HepG2 (cell line): ENCODE results near the gene NCOR2. TPM values are rescaled to one million over a fixed set of nuclear protein-coding genes. Genes with fewer than 3 reads are reported as not detected.

Experiments used
- AHDC1 ChIP-seq: sonication (generic); formaldehyde crosslinking; IDR thresholded peaks from 2 replicates; pipeline ENCODE4 v1.5.1; 2020; ENCODE audit warnings: mild to moderate bottlenecking, missing genetic modification reagents, borderline replicate concordance
- BHLHE40 ChIP-seq: IDR thresholded peaks from 2 replicates; pipeline ENCODE4 v1.6.1; 2011; ENCODE audit warnings: low read length, improper control_type of control experiment
- CREB3 ChIP-seq: sonication (generic); formaldehyde crosslinking; IDR thresholded peaks from 2 replicates; pipeline ENCODE4 v1.5.0; 2020; ENCODE audit warnings: missing genetic modification reagents
- GATAD2A ChIP-seq: IDR thresholded peaks from 2 replicates; pipeline ENCODE4 v1.6.1; 2016
- HNRNPUL1 ChIP-seq: fragments of 200-400 bp; formaldehyde crosslinking; IDR thresholded peaks from 2 replicates; pipeline ENCODE4 v1.6.1; 2017; ENCODE audit warnings: low read depth, mild to moderate bottlenecking, low read length, moderate library complexity
- IKZF1 ChIP-seq: fragments of 450-650 bp; IDR thresholded peaks from 2 replicates; pipeline ENCODE4 v1.7.1; 2016
- MLLT10 ChIP-seq: sonication (generic); formaldehyde crosslinking; IDR thresholded peaks from 2 replicates; pipeline ENCODE4 v1.4.0; 2020; ENCODE audit warnings: missing genetic modification reagents
- NONO ChIP-seq, 2 experiments: fragments of 450-650 bp in 1 of 2; sonication (generic) in 1 of 2; formaldehyde crosslinking in 1 of 2; IDR thresholded peaks in 1 of 2; conservative IDR thresholded peaks in 1 of 2; 2 replicates each; pipeline versions ENCODE4 v1.6.1 to v1.8.0; 2017 to 2022; ENCODE audit warnings: mild to moderate bottlenecking in 1 of 2, missing genetic modification reagents in 1 of 2, moderate library complexity in 1 of 2
- POLR2A ChIP-seq, 2 experiments: IDR thresholded peaks; 2 replicates each; pipeline ENCODE4 v1.6.1; 2011; ENCODE audit warnings: low read depth in 2 of 2, low read length in 2 of 2, mild to moderate bottlenecking in 1 of 2, moderate library complexity in 1 of 2; ENCODE audit not compliant: insufficient read depth in 1 of 2
- RELA ChIP-seq: sonication (generic); formaldehyde crosslinking; IDR thresholded peaks from 2 replicates; pipeline ENCODE4 v1.4.0; 2020; ENCODE audit warnings: missing genetic modification reagents
- SNAI1 ChIP-seq: sonication (generic); formaldehyde crosslinking; IDR thresholded peaks from 2 replicates; pipeline ENCODE4 v1.5.0; 2020; ENCODE audit warnings: mild to moderate bottlenecking, missing genetic modification reagents, borderline replicate concordance
- SP4 ChIP-seq: sonication (generic); formaldehyde crosslinking; IDR thresholded peaks from 2 replicates; pipeline ENCODE4 v1.8.1; 2023; ENCODE audit warnings: mild to moderate bottlenecking, missing genetic modification reagents
- SRSF1 ChIP-seq: fragments of 200-400 bp; formaldehyde crosslinking; optimal IDR thresholded peaks from 2 replicates; pipeline ENCODE3; 2017; ENCODE audit warnings: mild to moderate bottlenecking, low read depth, low read length, moderate library complexity
- ZFP90 ChIP-seq: sonication (generic); formaldehyde crosslinking; IDR thresholded peaks from 2 replicates; pipeline ENCODE4 v1.8.0; 2022; ENCODE audit warnings: missing genetic modification reagents, mild to moderate bottlenecking, inconsistent platforms, borderline replicate concordance
- ZNF10 ChIP-seq: sonication (generic); formaldehyde crosslinking; IDR thresholded peaks from 2 replicates; pipeline ENCODE4 v1.4.0; 2020; ENCODE audit warnings: mild to moderate bottlenecking, low read depth, missing genetic modification reagents, borderline replicate concordance
- ZNF275 ChIP-seq: sonication (generic); formaldehyde crosslinking; IDR thresholded peaks from 2 replicates; pipeline ENCODE4 v1.8.0; 2022; ENCODE audit warnings: missing genetic modification reagents, mild to moderate bottlenecking, inconsistent platforms, borderline replicate concordance
- ZNF589 ChIP-seq: sonication (generic); formaldehyde crosslinking; conservative IDR thresholded peaks from 2 replicates; pipeline ENCODE4 v1.8.0; 2022; ENCODE audit warnings: mild to moderate bottlenecking, moderate library complexity, missing genetic modification reagents
- ZNF644 ChIP-seq: IDR thresholded peaks from 2 replicates; pipeline ENCODE4 v1.6.1; 2016; ENCODE audit warnings: low read depth
- ZNF761 ChIP-seq: sonication (generic); formaldehyde crosslinking; conservative IDR thresholded peaks from 2 replicates; pipeline ENCODE4 v1.4.0; 2020; ENCODE audit warnings: mild to moderate bottlenecking, missing genetic modification reagents
- polyA plus RNA-seq, 8 experiments: library from polyadenylated mRNA; depleted of rRNA in 3 of 8; stranded (reverse) in 7 of 8; unstranded in 1 of 8; fragments of >200 nt; fragmentation: Illumina TruSeq in 4 of 8; extraction: Trizol in 4 of 8; gene quantifications; 2 replicates each; pipeline versions ENCODE4 v1.2.1 to v1.2.3, GENCODE V29; 2011 to 2016; ENCODE audit warnings: low read depth in 4 of 8, missing spikeins in 1 of 8, mixed read lengths in 1 of 8; ENCODE audit not compliant: insufficient read depth in 1 of 8
- total RNA-seq, 5 experiments: library from RNA; depleted of rRNA; stranded (reverse); fragments of >200 nt; fragmentation: Illumina TruSeq; extraction: Trizol; gene quantifications; 2 replicates each; pipeline ENCODE4 v1.2.3, GENCODE V29; 2016; ENCODE audit warnings: low read depth in 1 of 5
- TF ChIP-seq, protein P1 (sequence below): sonication (generic); formaldehyde crosslinking; IDR thresholded peaks from 2 replicates; pipeline ENCODE4 v1.8.0; 2022; ENCODE audit warnings: missing genetic modification reagents, mild to moderate bottlenecking, borderline replicate concordance

Gene NCOR2
- total and polyA plus RNA-seq, 2 of the 13 experiments (the other 11 are each of a cell fraction or from before 2014, with no cell fraction given): 4.5 to 5.7 TPM

- TF ChIP-seq AHDC1 (CRISPR knock-in tag) (peak; percentile 71; the same call in 1 of the 2 replicates), ZNF10 (CRISPR knock-in tag) (no peak), ZNF761 (CRISPR knock-in tag) (0 out of 2 replicates have a peak, but pooled peaks have one; percentile 4), IKZF1 (no peak), SP4 (CRISPR knock-in tag) (peak; percentile 44; the same call in 1 of the 2 replicates), SNAI1 (CRISPR knock-in tag) (no peak; the same call in 1 of the 2 replicates), CREB3 (0 out of 2 replicates have a peak, but pooled peaks have one; percentile 67), POLR2A (IDR thresholded peaks at IDR 0.05; ENCODE audit: insufficient read depth in 1 of 2, low read depth in 2 of 2, low read length in 2 of 2) (peak in 1 of 2 experiments; percentile 61; a peak in 2 of 4 replicates), ZFP90 (CRISPR knock-in tag) (peak; percentile 39; the same call in 1 of the 2 replicates), SRSF1 (peak; percentile 43), HNRNPUL1 (no peak), MLLT10 (no peak), NONO (IDR thresholded peaks at IDR 0.05) (no peak), NONO (CRISPR knock-in tag; conservative IDR thresholded peaks at IDR 0.05) (peak; percentile 40; the same call in 1 of the 2 replicates), BHLHE40 (no peak), RELA (CRISPR knock-in tag) (no peak; the same call in 1 of the 2 replicates), ZNF644 (CRISPR knock-in tag) (no peak), GATAD2A (CRISPR knock-in tag) (0 out of 2 replicates have a peak, but pooled peaks have one; percentile 16), ZNF589 (no peak), ZNF275 (CRISPR knock-in tag) (peak; percentile 64; the same call in 1 of the 2 replicates)
- TF ChIP-seq, protein P1, sequence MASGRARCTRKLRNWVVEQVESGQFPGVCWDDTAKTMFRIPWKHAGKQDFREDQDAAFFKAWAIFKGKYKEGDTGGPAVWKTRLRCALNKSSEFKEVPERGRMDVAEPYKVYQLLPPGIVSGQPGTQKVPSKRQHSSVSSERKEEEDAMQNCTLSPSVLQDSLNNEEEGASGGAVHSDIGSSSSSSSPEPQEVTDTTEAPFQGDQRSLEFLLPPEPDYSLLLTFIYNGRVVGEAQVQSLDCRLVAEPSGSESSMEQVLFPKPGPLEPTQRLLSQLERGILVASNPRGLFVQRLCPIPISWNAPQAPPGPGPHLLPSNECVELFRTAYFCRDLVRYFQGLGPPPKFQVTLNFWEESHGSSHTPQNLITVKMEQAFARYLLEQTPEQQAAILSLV (CRISPR knock-in tag): no peak; the same call in 1 of the 2 replicates
Observed at GRCh38 chr12:124518051-124518932, 49.1 kb downstream of the NCOR2 start (continued).
